ENCODE results near the gene MDN1.

MDN1 gene

DNA sequence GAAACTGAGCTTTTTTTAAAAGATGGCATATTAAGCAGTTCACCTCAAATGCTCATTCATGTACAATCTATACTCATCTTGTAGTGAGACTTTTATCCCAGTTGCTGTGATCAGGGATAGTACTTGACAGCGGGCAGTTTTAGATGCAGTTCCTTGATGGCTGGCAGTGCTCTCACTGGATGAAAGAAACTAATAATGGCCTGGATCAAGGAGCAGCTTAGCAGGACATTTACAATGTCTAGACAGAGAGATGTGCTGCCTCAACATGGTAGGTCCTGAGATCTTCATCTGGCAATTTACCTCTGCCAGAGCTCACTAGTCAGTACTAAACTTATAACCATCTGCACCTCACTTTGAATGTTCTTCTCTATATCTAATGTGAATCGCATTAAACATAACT is 134.3 kb downstream of the MDN1 start:
- no peak for DNase-seq (ENCODE audit: low read depth)
- H3K4me3 ChIP-seq (ENCODE audit: low read length), result no peak overlapping the region
- no peak for TF ChIP-seq CTCF (conservative IDR thresholded peaks at IDR 0.05; ENCODE audit: low read length)

GRCh38 chr6:89682991-89683390 is 136.6 kb downstream of the MDN1 start:
- no peak for TF ChIP-seq CTCF (conservative IDR thresholded peaks at IDR 0.05; ENCODE audit: low read length)
- DNase-seq (ENCODE audit: low read depth), result no peak
- H3K4me3 ChIP-seq (ENCODE audit: low read length), result no peak overlapping the region

DNA sequence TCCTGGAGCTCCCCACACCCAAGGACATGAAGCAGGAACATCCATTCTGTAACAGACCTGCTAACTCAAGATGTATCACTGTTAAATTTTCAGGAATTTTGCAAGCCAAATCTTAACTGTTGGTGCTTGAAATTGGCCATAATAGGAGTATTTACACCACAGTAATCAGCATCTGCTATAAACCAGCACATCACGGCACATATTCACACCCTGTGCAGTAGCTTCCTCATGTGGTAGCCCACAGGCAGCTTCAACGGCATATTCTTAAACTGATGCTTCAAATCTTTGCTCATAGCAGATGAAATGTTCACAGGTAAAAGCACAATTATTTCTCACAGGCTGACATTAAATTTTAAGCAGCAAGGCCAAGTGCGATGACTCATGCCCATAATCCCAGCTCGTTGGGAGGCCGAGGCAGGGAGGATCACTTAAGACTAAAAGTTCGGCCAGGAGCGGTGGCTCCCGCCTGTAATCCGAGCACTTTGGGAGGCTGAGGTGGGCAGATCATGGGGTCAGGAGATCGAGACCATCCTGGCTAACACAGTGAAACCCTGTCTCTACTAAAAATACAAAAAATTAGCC is 137.5 kb downstream of the MDN1 start:
- no peak for TF ChIP-seq CTCF (conservative IDR thresholded peaks at IDR 0.05; ENCODE audit: low read length)

GRCh38 chr6:89680551-89680950 is 139.0 kb downstream of the MDN1 start:
- no peak overlapping the region for H3K4me3 ChIP-seq (ENCODE audit: low read length)
- DNase-seq (ENCODE audit: low read depth), result no peak
- TF ChIP-seq CTCF (conservative IDR thresholded peaks at IDR 0.05; ENCODE audit: low read length), result no peak

More for the DNA sequence above, 137.5 kb downstream of the MDN1 start:
- H3K4me3 ChIP-seq (ENCODE audit: low read length), result no peak overlapping the region
- DNase-seq (ENCODE audit: low read depth), result no peak

DNA sequence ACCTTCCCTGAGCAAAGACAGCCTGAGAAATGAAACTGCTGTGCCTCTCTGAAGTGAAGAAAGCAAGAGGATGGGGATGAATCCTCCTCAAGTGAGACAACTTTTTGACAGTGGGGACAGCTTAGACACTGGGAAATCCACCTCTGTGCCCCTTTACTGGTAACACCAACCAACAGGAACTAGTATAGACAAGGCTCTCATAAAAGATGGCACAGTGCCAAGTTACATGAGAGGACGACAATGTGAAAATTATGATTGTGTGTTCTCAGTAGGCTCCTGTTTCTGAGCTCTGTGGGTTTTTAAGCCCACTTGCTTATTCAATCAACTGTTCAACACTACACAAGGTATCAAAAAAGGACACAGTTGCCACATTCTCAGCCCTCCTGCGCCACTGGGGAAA is 139.4 kb downstream of the MDN1 start:
- no peak overlapping the region for H3K4me3 ChIP-seq (ENCODE audit: low read length)
- no peak for DNase-seq (ENCODE audit: low read depth)
- TF ChIP-seq CTCF (conservative IDR thresholded peaks at IDR 0.05; ENCODE audit: low read length), result no peak

GRCh38 chr6:89679215-89680120 is 140.1 kb downstream of the MDN1 start:
- no peak for TF ChIP-seq CTCF (conservative IDR thresholded peaks at IDR 0.05; ENCODE audit: low read length)
- no peak for DNase-seq (ENCODE audit: low read depth)
- H3K4me3 ChIP-seq (ENCODE audit: low read length), result no peak overlapping the region

- TF ChIP-seq CTCF (conservative IDR thresholded peaks at IDR 0.05; ENCODE audit: low read length), result no peak
- DNase-seq (ENCODE audit: low read depth), result no peak
- no peak overlapping the region for H3K4me3 ChIP-seq (ENCODE audit: low read length)
Measured at GRCh38 chr6:89678531-89678930, 141.1 kb downstream of the MDN1 start.
